ENCODE data around the gene PRX.
A peak's percentile ranks its signal among the peaks of the same experiment; 100 is the strongest.
"Not testable (repeated sequence)": the region's sequence is repeated elsewhere in the genome, so short reads cannot be mapped to it uniquely, and the experiment has no call there.

PRX gene

GRCh38 chr19:40438284-40438683, 25.1 kb upstream of the PRX start:
- DNase-seq: no peak

GRCh38 chr19:40433391-40434216, 20.4 kb upstream of the PRX start:
- DNase-seq: peak; percentile 64 to 65

- DNase-seq: not testable (repeated sequence)
Observed at GRCh38 chr19:40432760-40433159, 19.6 kb upstream of the PRX start.

- DNase-seq: no peak
Observed at GRCh38 chr19:40431698-40432097, 18.5 kb upstream of the PRX start.

GRCh38 chr19:40430242-40430641, 17.1 kb upstream of the PRX start:
- DNase-seq: not testable (repeated sequence)

GRCh38 chr19:40428197-40428596, 15.0 kb upstream of the PRX start:
- not testable (repeated sequence) for DNase-seq

- DNase-seq: peak; percentile 95 to 99
Observed at GRCh38 chr19:40425450-40426287, 12.5 kb upstream of the PRX start, which contains the start of gene SERTAD1. Gene SERTAD1 (minus strand): TSS chr19:40425992. CDS start chr19:40423546, 2,446 bp downstream.

GRCh38 chr19:40424637-40425449, 11.7 kb upstream of the PRX start:
- DNase-seq: no peak

GRCh38 chr19:40423938-40424337, 10.8 kb upstream of the PRX start:
- no peak for DNase-seq

GRCh38 chr19:40422748-40423566, 9.8 kb upstream of the PRX start:
- DNase-seq: no peak

- no peak for DNase-seq
Observed at GRCh38 chr19:40421993-40422747, 9.0 kb upstream of the PRX start.

GRCh38 chr19:40420766-40421765, 7.9 kb upstream of the PRX start:
- DNase-seq: peak; percentile 59 to 95

- no peak for DNase-seq
Observed at GRCh38 chr19:40420451-40420765, 7.2 kb upstream of the PRX start.

GRCh38 chr19:40419780-40420179, 6.6 kb upstream of the PRX start:
- no peak for DNase-seq

- DNase-seq: no peak
Observed at GRCh38 chr19:40419066-40419612, 6.0 kb upstream of the PRX start.

- no peak for DNase-seq
Observed at GRCh38 chr19:40418040-40418439, 4.9 kb upstream of the PRX start.

- DNase-seq: no peak
Observed at GRCh38 chr19:40417643-40417981, 4.4 kb upstream of the PRX start.

- DNase-seq: peak in 1 of 2 donors; percentile 29
Observed at GRCh38 chr19:40416918-40417642, 3.9 kb upstream of the PRX start.

- DNase-seq: no peak
Observed at GRCh38 chr19:40415768-40416167, 2.6 kb upstream of the PRX start.

All from bone marrow (tissue), 2 donors.